Upper lobe of left lung (tissue), 6 donors: ENCODE measurements around the gene AJAP1. TPM values are rescaled to one million over a fixed set of nuclear protein-coding genes. Genes with fewer than 3 reads are reported as not detected.
A peak's percentile ranks its signal among the peaks of the same experiment; 100 is the strongest.

Source experiments
- ATAC-seq, 2 donors: fragments of 200-7000 bp; cut with Tn5 transposase; one replicate each; pipeline ENCODE4 v1.9.1; 2022; ENCODE audit warnings: mild to moderate bottlenecking in 2 of 2, moderate library complexity in 2 of 2; ENCODE audit not compliant: low FRiP score in 2 of 2
- DNase-seq, 2 donors: peaks; one replicate each; pipeline ENCODE4 v3.0.0-alpha.2; 2019 to 2020
- H3K27ac ChIP-seq, 4 donors: fragments of 200-600 bp; sonication (generic); one replicate each; pipeline ENCODE4 v1.5.1; 2016 to 2019
- H3K27me3 ChIP-seq, 4 donors: fragments of 200-600 bp; sonication (generic); one replicate each; pipeline ENCODE4 v1.5.1; 2017 to 2019
- H3K36me3 ChIP-seq, 4 donors: fragments of 200-600 bp; sonication (generic); one replicate each; pipeline ENCODE4 v1.5.1; 2016 to 2019
- H3K4me1 ChIP-seq, 4 donors: fragments of 200-600 bp; sonication (generic); one replicate each; pipeline ENCODE4 v1.5.1; 2018 to 2019
- H3K4me3 ChIP-seq, 4 donors: fragments of 200-600 bp; sonication (generic); one replicate each; pipeline ENCODE4 v1.5.1; 2017 to 2019; ENCODE audit warnings: mild to moderate bottlenecking in 2 of 4, moderate library complexity in 1 of 4
- H3K9me3 ChIP-seq, 4 donors: fragments of 200-600 bp; sonication (generic); one replicate each; pipeline ENCODE4 v1.5.1; 2018 to 2019
- CTCF ChIP-seq, 6 experiments: fragments of 450-650 bp in 4 of 6; fragments of 200-600 bp in 2 of 6; sonication (generic) in 2 of 6; IDR thresholded peaks; one replicate each; pipeline ENCODE4 v1.5.1; 2016 to 2019; ENCODE audit warnings: antibody characterized with exemption in 6 of 6
- EP300 ChIP-seq, 4 donors: sonication (generic); formaldehyde crosslinking; IDR thresholded peaks; one replicate each; pipeline ENCODE4 v1.5.1; 2017; ENCODE audit warnings: antibody characterized with exemption in 4 of 4, control low read depth in 2 of 4
- POLR2A ChIP-seq, 4 donors: fragments of 450-650 bp; IDR thresholded peaks; one replicate each; pipeline ENCODE4 v1.5.1; 2016 to 2017; ENCODE audit warnings: antibody characterized with exemption in 4 of 4, mild to moderate bottlenecking in 2 of 4
- POLR2AphosphoS5 ChIP-seq, 2 donors: sonication (generic); formaldehyde crosslinking; IDR thresholded peaks; one replicate each; pipeline ENCODE4 v1.5.1; 2017; ENCODE audit warnings: antibody characterized with exemption in 2 of 2
- WGBS, 2 donors: methylation state at CpG; one replicate each; pipeline ENCODE4 v1.1.5; 2017 to 2018; 5-methylcytosine and 5-hydroxymethylcytosine counted together
- total RNA-seq, 6 donors: library from RNA; depleted of rRNA in 4 of 6; stranded (reverse); fragments of >200 nt in 4 of 6; gene quantifications; one replicate each; pipeline versions ENCODE4 v1.1.0 to v1.2.1, GENCODE V29; 2016 to 2021
- donor health status: DM: no; HTN: no; CAD: no; lungs with moderate emphysema.
- donor health status: DM: no; HTN: yes; CAD: no; lungs with severe emphysema.

AJAP1 gene
- total RNA-seq, 6 donors from 2014 or later: 0.54 to 4.6 (median 2.9) TPM

- TF ChIP-seq CTCF (IDR thresholded peaks at IDR 0.05): no peak
- no peak for TF ChIP-seq EP300 (IDR thresholded peaks at IDR 0.05)
- TF ChIP-seq POLR2A (IDR thresholded peaks at IDR 0.05): no peak
- TF ChIP-seq POLR2AphosphoS5 (IDR thresholded peaks at IDR 0.05): no peak
- DNase-seq: no peak
- no peaks in the 10 kb centered on the region for H3K9me3 ChIP-seq
- H3K27me3 ChIP-seq: no peaks in the 10 kb centered on the region
- no peak overlapping the region for H3K4me3 ChIP-seq
- H3K27ac ChIP-seq: no peak overlapping the region
- WGBS, 2 donors: 81 to 83% methylated on average over 6 of the region's 6 CpGs
- no peaks in the 10 kb centered on the region for H3K4me1 ChIP-seq
- ATAC-seq: no peak
- no peaks in the 10 kb centered on the region for H3K36me3 ChIP-seq
These were observed 147.6 kb downstream of the AJAP1 start for GRCh38 chr1:4802024-4802423.

GRCh38 chr1:4803335-4803734 is 148.9 kb downstream of the AJAP1 start:
- H3K27ac ChIP-seq: no peak overlapping the region
- H3K36me3 ChIP-seq: no peaks in the 10 kb centered on the region
- no peaks in the 10 kb centered on the region for H3K4me1 ChIP-seq
- no peaks in the 10 kb centered on the region for H3K27me3 ChIP-seq
- H3K4me3 ChIP-seq: no peak overlapping the region
- no peak for DNase-seq
- H3K9me3 ChIP-seq: no peaks in the 10 kb centered on the region
- no peak for ATAC-seq
- TF ChIP-seq POLR2AphosphoS5 (IDR thresholded peaks at IDR 0.05) (no peak), EP300 (IDR thresholded peaks at IDR 0.05) (no peak), CTCF (IDR thresholded peaks at IDR 0.05) (no peak), POLR2A (IDR thresholded peaks at IDR 0.05) (no peak)

- Histone ChIP-seq H3K36me3 (no peaks in the 10 kb centered on the region), H3K9me3 (no peaks in the 10 kb centered on the region), H3K27ac (no peak overlapping the region), H3K4me3 (no peak overlapping the region), H3K4me1 (no peaks in the 10 kb centered on the region), H3K27me3 (no peaks in the 10 kb centered on the region)
- TF ChIP-seq CTCF (IDR thresholded peaks at IDR 0.05) (no peak), POLR2AphosphoS5 (IDR thresholded peaks at IDR 0.05) (no peak), POLR2A (IDR thresholded peaks at IDR 0.05) (no peak), EP300 (IDR thresholded peaks at IDR 0.05) (no peak)
- ATAC-seq (no peak), DNase-seq (no peak)
- WGBS, 2 donors: 33 to 52% methylated on average over 2 of the region's 2 CpGs
These were observed 151.6 kb downstream of the AJAP1 start for GRCh38 chr1:4805987-4806386.

GRCh38 chr1:4820543-4820942 is 166.1 kb downstream of the AJAP1 start:
- Histone ChIP-seq H3K36me3 (no peaks in the 10 kb centered on the region), H3K27ac (no peak overlapping the region), H3K4me1 (no peaks in the 10 kb centered on the region), H3K4me3 (no peak overlapping the region), H3K27me3 (no peaks in the 10 kb centered on the region), H3K9me3 (no peaks in the 10 kb centered on the region)
- 89 to 91% methylated on average over 1 of the region's 1 CpG for WGBS, 2 donors
- ATAC-seq (no peak), DNase-seq (no peak)
- no peak for TF ChIP-seq POLR2AphosphoS5 (IDR thresholded peaks at IDR 0.05)
- no peak for TF ChIP-seq POLR2A (IDR thresholded peaks at IDR 0.05)
- TF ChIP-seq CTCF (IDR thresholded peaks at IDR 0.05): no peak
- no peak for TF ChIP-seq EP300 (IDR thresholded peaks at IDR 0.05)

- H3K36me3 ChIP-seq: no peaks in the 10 kb centered on the region
- TF ChIP-seq CTCF (IDR thresholded peaks at IDR 0.05): peak in 4 of 6 experiments; percentile 12 to 50 (median 30)
- TF ChIP-seq EP300 (IDR thresholded peaks at IDR 0.05): no peak
- 50 to 54% methylated on average over 5 of the region's 5 CpGs for WGBS, 2 donors
- no peaks in the 10 kb centered on the region for H3K9me3 ChIP-seq
- DNase-seq: no peak
- no peak overlapping the region for H3K27ac ChIP-seq
- H3K4me1 ChIP-seq: no peaks in the 10 kb centered on the region
- no peaks in the 10 kb centered on the region for H3K27me3 ChIP-seq
- peak in 1 of 2 donors; percentile 16 for ATAC-seq
- no peak overlapping the region for H3K4me3 ChIP-seq
These were observed 171.5 kb downstream of the AJAP1 start for GRCh38 chr1:4825800-4826450.
